Neuronal stem cell (in vitro differentiated cells): ENCODE results near the gene PIMREG. TPM values are rescaled to one million over a fixed set of nuclear protein-coding genes. Genes with fewer than 3 reads are reported as not detected.
A peak's percentile ranks its signal among the peaks of the same experiment; 100 is the strongest.

Experiments
- DNase-seq: peaks from one replicate; pipeline ENCODE4 v3.0.0-alpha.2; 2013; ENCODE audit warnings: low spot score
- H2AFZ ChIP-seq: one replicate; pipeline ENCODE4 v1.6.1; 2013; ENCODE audit warnings: mild to moderate bottlenecking, low read length, inconsistent platforms
- H2AK5ac ChIP-seq: 2 replicates; pipeline ENCODE4 v1.6.1; 2013; ENCODE audit warnings: low read depth, mild to moderate bottlenecking, inconsistent platforms, low read length, moderate library complexity, mixed read lengths
- H2BK120ac ChIP-seq: 2 replicates; pipeline ENCODE4 v1.6.1; 2013; ENCODE audit warnings: low read depth, mild to moderate bottlenecking, inconsistent platforms, low read length, moderate library complexity, mixed read lengths
- H2BK12ac ChIP-seq: one replicate; pipeline ENCODE4 v1.6.1; 2013; ENCODE audit warnings: low read length, inconsistent platforms
- H2BK15ac ChIP-seq: 2 replicates; pipeline ENCODE4 v1.6.1; 2013; ENCODE audit warnings: mild to moderate bottlenecking, low read length, inconsistent platforms, mixed read lengths
- H2BK5ac ChIP-seq: one replicate; pipeline ENCODE4 v1.6.1; 2013; ENCODE audit warnings: inconsistent platforms, mild to moderate bottlenecking, low read length, moderate library complexity
- H3K14ac ChIP-seq: one replicate; pipeline ENCODE4 v1.6.1; 2013; ENCODE audit warnings: low read length, inconsistent platforms
- H3K18ac ChIP-seq: 2 replicates; pipeline ENCODE4 v1.6.1; 2013; ENCODE audit warnings: low read length, inconsistent platforms
- H3K23ac ChIP-seq: 2 replicates; pipeline ENCODE4 v1.6.1; 2013; ENCODE audit warnings: low read depth, mild to moderate bottlenecking, mixed read lengths, low read length, inconsistent platforms; ENCODE audit not compliant: poor library complexity
- H3K27ac ChIP-seq: replicated peaks from 3 replicates; pipeline ENCODE4 v1.5.1; 2013; ENCODE audit warnings: low read length, inconsistent platforms
- H3K27me3 ChIP-seq, 3 experiments: 2 replicates each; pipeline ENCODE4 v1.6.1; 2013; ENCODE audit warnings: low read length in 3 of 3, mild to moderate bottlenecking in 2 of 3, inconsistent platforms in 1 of 3, low read depth in 1 of 3, mixed read lengths in 1 of 3, moderate library complexity in 1 of 3; ENCODE audit not compliant: control insufficient read depth in 3 of 3, insufficient read depth in 3 of 3
- H3K36me3 ChIP-seq, 2 donors: replicated peaks in 1 of 2; 2 replicates each; pipeline ENCODE4 v1.6.1; 2013; ENCODE audit warnings: low read length in 2 of 2; ENCODE audit not compliant: control insufficient read depth in 2 of 2, insufficient read depth in 2 of 2
- H3K4ac ChIP-seq: 2 replicates; pipeline ENCODE4 v1.6.1; 2013; ENCODE audit warnings: inconsistent platforms, mild to moderate bottlenecking, low read length, moderate library complexity
- H3K4me1 ChIP-seq, 2 donors: 1 replicate in 1 of 2; 2 replicates in 1 of 2; pipeline ENCODE4 v1.6.1; 2013; ENCODE audit warnings: low read length in 2 of 2, low read depth in 1 of 2; ENCODE audit not compliant: control insufficient read depth in 2 of 2, insufficient read depth in 1 of 2
- H3K4me2 ChIP-seq: one replicate; pipeline ENCODE4 v1.6.1; 2013; ENCODE audit warnings: mild to moderate bottlenecking, low read length, inconsistent platforms; ENCODE audit not compliant: insufficient read depth, poor library complexity, severe bottlenecking
- H3K4me3 ChIP-seq, 2 donors: 2 replicates each; pipeline ENCODE4 v1.5.1; 2013; ENCODE audit warnings: low read length in 2 of 2, mild to moderate bottlenecking in 2 of 2, inconsistent platforms in 1 of 2, moderate library complexity in 1 of 2
- H3K79me1 ChIP-seq: one replicate; pipeline ENCODE4 v1.6.1; 2013; ENCODE audit warnings: low read depth, mild to moderate bottlenecking, inconsistent platforms, low read length, moderate library complexity
- H3K9ac ChIP-seq: one replicate; pipeline ENCODE4 v1.6.1; 2013; ENCODE audit warnings: mild to moderate bottlenecking, low read depth, low read length, inconsistent platforms; ENCODE audit not compliant: poor library complexity
- H3K9me3 ChIP-seq, 2 donors: replicated peaks in 1 of 2; 2 replicates each; pipeline versions ENCODE3 to v1.6.1; 2013; ENCODE audit warnings: low read length in 2 of 2, mild to moderate bottlenecking in 2 of 2, inconsistent platforms in 1 of 2, low read depth in 1 of 2, mixed read lengths in 1 of 2, moderate library complexity in 1 of 2; ENCODE audit not compliant: control insufficient read depth in 2 of 2, insufficient read depth in 1 of 2
- H4K8ac ChIP-seq: one replicate; pipeline ENCODE4 v1.6.1; 2013; ENCODE audit warnings: low read depth, mild to moderate bottlenecking, inconsistent platforms, low read length, moderate library complexity
- H4K91ac ChIP-seq: one replicate; pipeline ENCODE4 v1.6.1; 2013; ENCODE audit warnings: low read length, low read depth, mild to moderate bottlenecking, inconsistent platforms; ENCODE audit not compliant: poor library complexity
- WGBS, 2 donors: extraction: QIAGEN DNeasy Blood & Tissue Kit; methylation state at CpG; one replicate each; pipeline ENCODE4 v1.1.7; 2013; ENCODE audit warnings: missing lambda C conversion rate in 2 of 2, mixed read lengths in 1 of 2; ENCODE audit not compliant: insufficient read length in 2 of 2, insufficient replicate concordance in 1 of 2; ENCODE audit errors: extremely low coverage in 2 of 2; 5-methylcytosine and 5-hydroxymethylcytosine counted together
- polyA plus RNA-seq, 2 experiments: library from polyadenylated mRNA; stranded (reverse); fragments of 200-250 nt; gene quantifications; one replicate each; pipeline ENCODE4 v1.2.3, GENCODE V29; 2013

The PIMREG gene, protein sequence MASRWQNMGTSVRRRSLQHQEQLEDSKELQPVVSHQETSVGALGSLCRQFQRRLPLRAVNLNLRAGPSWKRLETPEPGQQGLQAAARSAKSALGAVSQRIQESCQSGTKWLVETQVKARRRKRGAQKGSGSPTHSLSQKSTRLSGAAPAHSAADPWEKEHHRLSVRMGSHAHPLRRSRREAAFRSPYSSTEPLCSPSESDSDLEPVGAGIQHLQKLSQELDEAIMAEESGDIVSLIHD
- polyA plus RNA-seq (2013, experiment 1 of 2) = 103 TPM
- polyA plus RNA-seq (2013, experiment 2 of 2) = 98.6 TPM

DNA sequence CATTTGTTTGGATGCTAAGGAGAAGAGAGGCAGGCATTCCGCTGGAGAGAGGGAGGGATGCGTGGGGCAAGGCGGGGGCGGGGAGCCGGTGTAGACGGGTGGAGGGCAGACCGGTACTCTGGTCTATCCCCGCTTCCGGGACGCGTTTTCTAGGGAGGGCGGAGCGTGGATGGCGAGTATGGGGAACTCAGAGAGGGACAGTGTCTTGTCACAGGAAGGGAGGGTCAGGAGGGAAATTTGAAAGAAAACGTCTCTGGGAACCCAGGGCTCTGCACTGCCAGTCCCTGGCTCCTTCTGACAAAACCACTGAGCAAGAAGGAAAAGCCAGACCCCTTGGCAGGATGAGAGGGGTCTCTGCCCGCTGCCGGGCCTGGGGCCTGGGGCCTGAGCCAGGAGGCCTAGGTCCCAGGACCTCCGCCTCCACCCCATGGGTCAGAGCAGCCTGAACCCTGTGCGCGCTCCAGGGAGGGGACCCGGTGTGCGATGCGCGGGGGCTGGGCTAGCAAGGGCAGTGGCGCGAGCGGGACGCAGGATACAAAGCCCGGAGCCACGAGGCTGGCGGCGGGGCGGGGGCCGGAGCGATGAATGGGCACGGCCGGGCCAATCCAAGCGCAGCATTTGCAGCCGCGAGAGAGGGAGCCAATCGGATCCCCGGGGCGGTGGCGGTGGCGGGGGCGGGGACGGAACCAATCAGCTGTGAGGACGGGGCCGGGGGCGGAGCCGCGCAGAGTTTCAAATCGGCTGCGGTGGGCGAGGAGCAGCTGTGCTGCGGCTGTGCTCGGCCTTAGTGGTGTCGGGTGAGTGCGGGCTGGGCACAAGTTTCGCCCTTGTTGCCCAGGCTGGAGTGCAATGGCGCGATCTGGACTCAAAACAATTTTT lies at the start of gene PIMREG:
Gene PIMREG, plus strand, starts transcription at position 764 of the 879 bp plus-strand sequence. CDS start 656 bp downstream, outside the sequence.
- peak within 1 kb of the TSS; percentile 99 for H3K27ac ChIP-seq
- peak within 1 kb of the TSS; percentile 93 for H2AFZ ChIP-seq
- peaks cover 0 to 5% of the 10 kb centered on the region in 2 donors for H3K9me3 ChIP-seq
- peak within 1 kb of the TSS; percentile 24 for H2BK15ac ChIP-seq
- DNase-seq = peak; percentile 96
- peak within 1 kb of the TSS; percentile 58 for H3K23ac ChIP-seq
- no peaks in the 10 kb centered on the region for H3K27me3 ChIP-seq
- H2BK120ac ChIP-seq = no peak within 1 kb of the TSS
- no peak within 1 kb of the TSS for H3K4ac ChIP-seq
- peak within 1 kb of the TSS; percentile 90 to 93 for H3K4me3 ChIP-seq
- H4K8ac ChIP-seq = no peak within 1 kb of the TSS
- peak within 1 kb of the TSS; percentile 22 for H4K91ac ChIP-seq
- H3K4me1 ChIP-seq = peaks cover 26 to 38% of the 10 kb centered on the region in 2 donors
- H2BK5ac ChIP-seq = peak within 1 kb of the TSS; percentile 80
- peak within 1 kb of the TSS; percentile 77 for H3K4me2 ChIP-seq
- no CpG with 5 or more reads among the region's 62 CpGs for WGBS, 2 donors
- H2AK5ac ChIP-seq = peak within 1 kb of the TSS; percentile 70
- peak within 1 kb of the TSS; percentile 91 for H3K9ac ChIP-seq
- no peak within 1 kb of the TSS for H2BK12ac ChIP-seq
- H3K79me1 ChIP-seq = peaks cover 4% of the 10 kb centered on the region
- H3K14ac ChIP-seq = peak within 1 kb of the TSS; percentile 73
- H3K18ac ChIP-seq = peak within 1 kb of the TSS; percentile 92
- peaks cover 23 to 40% of the 10 kb centered on the region in 2 donors for H3K36me3 ChIP-seq

DNA sequence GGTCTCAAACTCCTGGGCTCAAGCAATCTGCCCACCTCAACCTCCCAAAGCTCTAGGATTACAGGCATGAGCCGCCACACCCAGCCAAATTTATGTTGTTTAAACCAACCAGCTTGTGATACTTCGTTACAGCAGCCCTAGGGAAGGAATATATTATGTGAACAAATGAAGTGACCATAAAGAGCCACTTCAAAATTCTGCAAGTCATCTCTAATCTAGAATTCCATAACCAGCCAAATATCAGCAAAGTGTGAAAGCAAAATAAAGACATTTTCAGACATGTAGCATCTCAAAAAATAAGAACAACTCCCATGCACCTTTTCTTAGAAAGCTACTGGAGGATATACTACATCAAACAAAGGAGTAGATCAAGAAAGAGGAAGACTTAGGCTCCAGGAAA lies 45.3 kb upstream of the PIMREG start:
- H3K4me3 ChIP-seq = no peak overlapping the region
- H3K9ac ChIP-seq = no peak overlapping the region
- no peak overlapping the region for H2AFZ ChIP-seq
- no peak overlapping the region for H4K91ac ChIP-seq
- no peak overlapping the region for H3K27ac ChIP-seq
- no peak overlapping the region for H3K23ac ChIP-seq
- H3K4ac ChIP-seq = no peak overlapping the region
- peaks cover 3 to 5% of the 10 kb centered on the region in 2 donors for H3K4me1 ChIP-seq
- H3K9me3 ChIP-seq = peaks cover 0 to 7% of the 10 kb centered on the region in 2 donors
- no peak overlapping the region for H2BK5ac ChIP-seq
- no peak overlapping the region for H3K4me2 ChIP-seq
- no peaks in the 10 kb centered on the region for H3K27me3 ChIP-seq
- H2BK120ac ChIP-seq = no peak overlapping the region
- H3K79me1 ChIP-seq = peaks cover 2% of the 10 kb centered on the region
- H2BK12ac ChIP-seq = no peak overlapping the region
- H2BK15ac ChIP-seq = no peak overlapping the region
- WGBS, 2 donors = no CpG with 5 or more reads among the region's 2 CpGs
- H3K36me3 ChIP-seq = no peaks in the 10 kb centered on the region
- no peak overlapping the region for H4K8ac ChIP-seq
- no peak overlapping the region for H2AK5ac ChIP-seq
- no peak overlapping the region for H3K14ac ChIP-seq
- DNase-seq = no peak
- no peak overlapping the region for H3K18ac ChIP-seq

DNA sequence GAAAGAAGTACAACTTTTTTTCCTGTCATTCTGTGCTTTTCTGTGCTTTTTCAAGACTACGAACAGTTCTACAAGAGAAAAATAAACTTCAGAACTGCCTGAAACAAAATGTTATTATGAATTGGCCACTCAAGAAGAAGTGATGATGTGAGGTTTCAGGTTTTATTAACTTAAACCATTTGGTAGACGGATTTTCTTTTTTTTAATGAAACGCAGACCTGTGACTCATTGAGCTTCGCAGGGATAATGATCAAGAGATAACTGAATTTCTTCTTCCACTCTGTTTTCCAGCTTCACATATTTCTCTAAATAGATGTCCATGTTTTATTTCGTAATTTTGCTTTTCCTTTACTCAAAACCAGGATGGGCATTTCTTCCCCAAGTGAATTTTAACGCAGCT lies 42.0 kb upstream of the PIMREG start:
- Histone ChIP-seq H3K27me3 (no peaks in the 10 kb centered on the region), H2AK5ac (no peak overlapping the region), H2BK120ac (no peak overlapping the region), H3K18ac (no peak overlapping the region), H3K4me1 (peaks cover 0 to 2% of the 10 kb centered on the region in 2 donors), H4K8ac (no peak overlapping the region), H2BK5ac (no peak overlapping the region), H3K9me3 (peaks cover 0 to 7% of the 10 kb centered on the region in 2 donors), H3K23ac (no peak overlapping the region), H3K14ac (no peak overlapping the region), H3K4ac (no peak overlapping the region), H3K36me3 (no peaks in the 10 kb centered on the region), H3K4me3 (no peak overlapping the region), H3K27ac (no peak overlapping the region), H2BK12ac (no peak overlapping the region), H3K4me2 (no peak overlapping the region), H3K79me1 (peaks cover 2% of the 10 kb centered on the region), H3K9ac (no peak overlapping the region), H2BK15ac (no peak overlapping the region), H2AFZ (no peak overlapping the region), H4K91ac (no peak overlapping the region)
- no peak for DNase-seq
- WGBS, 2 donors = no CpG with 5 or more reads among the region's 6 CpGs

DNA sequence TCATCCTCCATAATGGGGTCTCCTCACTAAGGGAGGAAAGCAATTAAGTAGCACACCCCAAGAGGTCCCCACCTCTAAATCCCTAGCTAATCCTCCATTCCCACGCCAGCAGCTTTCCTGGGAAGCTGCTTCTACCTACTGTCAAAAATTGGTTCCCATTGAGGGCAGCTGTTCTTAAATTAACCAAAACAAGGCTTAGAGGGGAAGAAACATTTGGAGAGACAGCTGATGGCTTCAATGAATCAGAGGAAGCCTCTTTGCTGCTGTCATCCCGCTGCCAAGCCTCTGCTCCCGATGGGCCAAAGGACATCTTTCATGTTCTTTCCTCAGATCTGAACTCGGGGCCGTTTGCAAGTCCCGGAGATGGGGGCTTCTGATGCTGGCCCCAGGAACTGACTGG lies 36.0 kb upstream of the PIMREG start:
- no peak overlapping the region for H3K4ac ChIP-seq
- H3K4me2 ChIP-seq = no peak overlapping the region
- H4K91ac ChIP-seq = no peak overlapping the region
- WGBS, 2 donors = no CpG with 5 or more reads among the region's 6 CpGs
- no peaks in the 10 kb centered on the region for H3K79me1 ChIP-seq
- H3K27me3 ChIP-seq = no peaks in the 10 kb centered on the region
- no peak overlapping the region for H3K9ac ChIP-seq
- no peak for DNase-seq
- no peak overlapping the region for H2BK12ac ChIP-seq
- no peak overlapping the region for H2AK5ac ChIP-seq
- no peak overlapping the region for H3K14ac ChIP-seq
- H2BK5ac ChIP-seq = no peak overlapping the region
- no peak overlapping the region for H3K4me3 ChIP-seq
- no peak overlapping the region for H3K23ac ChIP-seq
- peak overlapping the region; percentile 19 for H3K27ac ChIP-seq
- H3K4me1 ChIP-seq = peaks cover 0 to 11% of the 10 kb centered on the region in 2 donors
- H2BK120ac ChIP-seq = no peak overlapping the region
- no peaks in the 10 kb centered on the region for H3K36me3 ChIP-seq
- H4K8ac ChIP-seq = no peak overlapping the region
- no peak overlapping the region for H2BK15ac ChIP-seq
- no peaks in the 10 kb centered on the region for H3K9me3 ChIP-seq
- no peak overlapping the region for H2AFZ ChIP-seq
- H3K18ac ChIP-seq = no peak overlapping the region
